CD4-positive, alpha-beta T cell treated with Interleukin-15 for 4 hours (primary cell): Measurements from ENCODE around the gene TMEM63C.

Source experiments
- DNase-seq: peaks from one replicate; pipeline ENCODE4 v3.0.0-alpha.2; 2020; ENCODE audit warnings: low spot score

TMEM63C gene, protein sequence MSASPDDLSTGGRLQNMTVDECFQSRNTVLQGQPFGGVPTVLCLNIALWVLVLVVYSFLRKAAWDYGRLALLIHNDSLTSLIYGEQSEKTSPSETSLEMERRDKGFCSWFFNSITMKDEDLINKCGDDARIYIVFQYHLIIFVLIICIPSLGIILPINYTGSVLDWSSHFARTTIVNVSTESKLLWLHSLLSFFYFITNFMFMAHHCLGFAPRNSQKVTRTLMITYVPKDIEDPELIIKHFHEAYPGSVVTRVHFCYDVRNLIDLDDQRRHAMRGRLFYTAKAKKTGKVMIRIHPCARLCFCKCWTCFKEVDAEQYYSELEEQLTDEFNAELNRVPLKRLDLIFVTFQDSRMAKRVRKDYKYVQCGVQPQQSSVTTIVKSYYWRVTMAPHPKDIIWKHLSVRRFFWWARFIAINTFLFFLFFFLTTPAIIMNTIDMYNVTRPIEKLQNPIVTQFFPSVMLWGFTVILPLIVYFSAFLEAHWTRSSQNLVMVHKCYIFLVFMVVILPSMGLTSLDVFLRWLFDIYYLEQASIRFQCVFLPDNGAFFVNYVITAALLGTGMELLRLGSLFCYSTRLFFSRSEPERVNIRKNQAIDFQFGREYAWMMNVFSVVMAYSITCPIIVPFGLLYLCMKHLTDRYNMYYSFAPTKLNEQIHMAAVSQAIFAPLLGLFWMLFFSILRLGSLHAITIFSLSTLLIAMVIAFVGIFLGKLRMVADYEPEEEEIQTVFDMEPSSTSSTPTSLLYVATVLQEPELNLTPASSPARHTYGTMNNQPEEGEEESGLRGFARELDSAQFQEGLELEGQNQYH

DNA sequence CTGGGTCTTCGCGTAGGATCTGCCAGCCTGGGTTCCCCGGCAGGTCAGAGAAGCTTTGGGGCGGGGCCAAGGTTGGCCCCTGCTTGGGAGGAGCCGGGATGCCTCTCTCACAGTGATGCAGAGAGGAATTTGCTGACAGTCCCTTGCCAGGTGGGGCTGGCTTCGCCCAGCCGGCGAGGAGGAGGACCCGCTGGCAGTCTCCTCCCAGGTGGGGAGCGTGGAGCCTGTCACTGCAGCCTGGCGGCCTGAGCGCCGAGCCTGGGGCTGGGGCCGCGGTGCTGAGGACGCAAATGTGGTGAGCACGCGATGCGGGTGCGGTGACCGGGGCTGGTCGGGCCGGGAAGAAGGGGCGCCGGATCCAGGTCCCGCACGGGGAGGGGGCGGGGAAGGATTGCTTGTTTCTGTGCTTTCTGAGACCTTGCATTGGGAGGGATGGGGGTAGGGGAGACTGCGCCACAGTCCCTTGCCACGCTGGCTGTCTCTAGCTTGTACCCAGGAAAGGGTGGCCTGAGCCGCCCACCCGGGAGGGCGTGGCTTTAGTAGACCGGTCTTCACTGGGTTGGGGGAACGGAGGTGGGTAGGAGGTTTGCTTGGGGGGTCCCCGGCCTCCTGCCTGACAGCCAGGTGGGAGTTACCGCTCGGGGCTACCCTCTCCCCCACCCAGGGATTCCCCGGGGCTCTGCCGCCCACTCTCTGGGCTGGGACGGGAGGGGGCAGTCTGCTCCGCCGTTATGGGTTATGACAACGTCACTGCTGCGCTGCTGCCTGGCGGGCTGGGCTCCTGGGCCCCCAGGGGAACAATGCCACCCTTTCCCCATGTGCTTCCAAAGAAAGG, at the start of gene TMEM63C:
Gene TMEM63C, plus strand, starts transcription at position 196 of the 835 bp plus-strand sequence. CDS start 37,016 bp downstream, outside the sequence.
- DNase-seq, result peak; percentile 49

DNA sequence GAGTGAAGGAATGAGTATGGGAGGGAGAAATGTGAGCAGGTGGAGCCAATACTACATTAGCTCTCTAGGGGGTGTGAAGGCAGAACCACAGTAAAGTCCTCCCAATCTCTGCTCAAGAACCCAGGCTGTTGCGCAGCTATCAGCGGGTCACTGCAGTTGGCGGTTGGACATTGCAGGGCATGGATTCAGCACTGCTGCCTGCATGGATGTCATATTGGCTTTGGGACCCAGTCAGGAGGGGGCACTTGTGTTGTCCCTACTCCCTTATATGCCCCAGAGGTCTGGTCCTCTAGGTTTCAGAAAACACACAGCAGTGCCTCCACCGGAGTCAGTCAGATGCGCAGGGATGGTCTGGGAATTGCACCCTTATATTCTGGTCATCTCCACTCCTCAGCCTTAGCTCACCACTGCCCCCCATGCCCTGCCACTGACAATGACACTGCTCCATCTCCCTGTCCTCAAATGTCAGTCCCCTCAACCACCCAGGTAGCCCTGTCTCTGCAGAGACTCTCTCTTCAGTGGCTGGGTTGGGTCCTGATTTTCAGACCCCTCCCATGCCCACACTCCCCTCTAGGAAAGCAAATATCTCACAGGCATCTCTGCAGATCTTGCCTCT, 49.6 kb upstream of the TMEM63C start:
- no peak for DNase-seq

DNA sequence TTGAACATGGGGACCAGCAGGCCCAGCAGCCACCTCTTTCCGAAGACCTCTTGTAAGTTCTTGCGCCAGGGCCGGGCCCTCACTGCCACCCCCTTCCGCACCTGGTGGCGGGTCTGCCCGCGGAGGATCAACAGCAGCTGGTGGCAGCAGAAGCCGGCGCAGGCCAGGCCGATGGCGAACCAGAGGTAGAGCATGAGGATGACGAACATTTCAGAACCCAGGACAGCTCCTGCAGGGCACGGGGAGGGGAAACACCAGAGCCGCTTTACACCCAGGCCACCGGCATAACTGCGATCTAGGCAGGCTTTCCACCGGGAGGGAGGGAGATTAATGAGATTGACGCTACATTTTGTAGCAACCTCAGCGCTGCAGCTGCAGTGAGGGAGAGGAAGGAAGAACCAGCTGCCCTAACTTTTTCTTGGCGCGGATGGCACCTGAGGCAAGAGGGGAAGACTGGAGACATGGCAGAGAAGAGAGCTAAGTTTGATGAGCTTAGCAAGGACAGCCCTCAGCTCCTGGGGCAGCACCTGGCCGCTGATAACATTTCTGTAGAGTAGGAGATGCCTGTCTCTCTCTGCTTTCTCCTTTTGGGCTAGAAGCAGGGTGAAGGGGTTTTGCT, 47.8 kb upstream of the TMEM63C start:
- DNase-seq, result peak; percentile 36

DNA sequence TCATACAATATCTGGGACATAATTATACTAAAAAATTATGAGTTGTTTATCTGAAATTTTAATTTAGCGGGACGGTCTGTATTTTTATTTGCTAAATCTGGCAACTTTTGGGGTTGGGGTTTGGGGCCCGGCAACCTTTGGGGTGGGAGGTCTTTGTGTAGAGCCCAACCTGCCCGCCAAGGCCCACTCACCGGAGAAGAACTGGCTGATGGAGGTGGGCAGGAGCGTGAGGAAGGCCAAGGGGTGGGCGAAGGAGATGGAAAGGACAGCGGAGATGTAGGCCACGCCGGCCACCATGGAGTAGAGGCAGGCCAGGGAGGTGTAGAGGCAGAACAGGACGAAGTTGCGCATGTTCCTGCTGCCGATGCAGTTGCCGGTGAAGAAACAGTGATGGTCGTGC, 42.6 kb upstream of the TMEM63C start:
- no peak for DNase-seq

DNA sequence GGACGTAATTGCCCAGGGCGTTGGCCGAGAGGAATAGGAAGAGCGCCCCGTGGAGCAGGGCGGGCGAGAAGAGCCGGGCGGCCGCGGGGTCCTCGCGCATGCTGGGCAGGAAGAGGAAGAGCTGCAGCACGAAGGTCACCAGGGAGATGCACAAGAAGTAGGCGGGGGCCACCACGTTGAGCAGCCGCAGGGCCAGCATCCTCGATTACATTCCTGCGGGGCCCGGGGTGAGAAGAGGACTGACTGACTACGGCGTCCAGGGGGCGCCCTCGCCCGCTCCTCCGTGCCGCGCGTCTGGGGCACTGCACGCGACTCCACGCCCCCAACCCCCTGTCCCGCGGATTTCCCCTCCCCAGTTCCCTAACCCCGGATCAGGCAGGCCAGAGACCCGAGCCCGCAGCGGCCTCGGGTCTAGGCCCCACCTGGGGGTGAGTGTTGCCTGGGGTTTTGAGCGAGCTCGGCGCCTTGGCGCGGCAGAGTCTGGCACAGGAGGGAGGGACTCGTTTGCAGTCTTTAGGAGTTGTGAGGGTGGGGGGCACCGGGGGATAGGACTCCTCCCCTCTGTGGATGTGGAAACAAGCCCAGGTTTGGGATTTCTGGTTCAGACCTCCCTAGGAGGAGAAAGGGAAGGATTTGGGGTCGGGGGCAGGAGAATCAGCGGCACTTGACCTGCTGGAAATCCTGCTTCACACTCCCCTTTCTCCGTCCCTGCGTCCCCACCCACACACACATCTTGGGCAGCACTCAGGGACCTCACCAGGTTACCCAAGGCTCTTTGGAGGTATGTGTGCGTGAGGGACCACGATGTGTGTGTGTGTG, 41.8 kb upstream of the TMEM63C start:
- no peak for DNase-seq

DNA sequence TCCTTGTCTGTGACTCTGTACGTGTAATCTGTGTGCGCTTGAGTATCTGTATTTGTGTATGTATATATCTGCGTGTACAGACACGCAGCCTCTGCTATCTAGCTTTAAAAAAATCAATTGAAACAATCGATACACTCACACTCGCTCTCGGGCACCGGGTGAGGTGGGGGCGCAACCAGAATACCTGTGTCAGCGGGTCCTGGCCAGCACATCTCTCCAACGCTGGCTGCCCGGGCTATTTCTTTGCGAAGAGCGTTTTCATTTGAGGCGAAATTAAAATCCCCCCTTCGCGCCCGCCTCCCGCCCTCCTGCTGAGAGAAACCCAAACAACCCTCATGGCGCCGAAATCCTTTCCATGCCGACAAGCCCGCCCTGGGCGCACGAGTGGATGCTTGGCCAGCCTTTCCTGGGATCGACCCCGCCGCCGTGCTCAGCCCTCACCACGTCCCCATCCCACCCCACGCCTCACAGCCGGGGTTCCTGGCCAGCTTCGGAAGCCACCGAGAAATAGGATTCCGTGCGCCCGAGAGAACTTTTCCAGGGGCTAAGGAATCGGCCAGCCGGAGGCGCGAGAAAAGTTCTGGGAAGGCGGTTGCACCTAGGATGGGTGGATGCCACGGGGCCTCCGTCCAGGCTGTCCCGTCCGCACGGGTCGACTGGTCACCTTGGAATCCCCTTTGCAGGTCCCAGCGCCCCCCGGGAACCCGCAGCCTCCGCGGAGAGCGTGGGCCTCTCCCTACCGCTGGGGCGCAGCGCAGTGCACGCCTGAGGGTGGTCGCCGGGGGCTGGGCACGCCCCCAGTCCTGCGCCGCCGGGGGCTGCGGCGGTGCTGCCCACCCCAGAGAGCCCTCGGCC, 41.0 kb upstream of the TMEM63C start:
- DNase-seq, result no peak

DNA sequence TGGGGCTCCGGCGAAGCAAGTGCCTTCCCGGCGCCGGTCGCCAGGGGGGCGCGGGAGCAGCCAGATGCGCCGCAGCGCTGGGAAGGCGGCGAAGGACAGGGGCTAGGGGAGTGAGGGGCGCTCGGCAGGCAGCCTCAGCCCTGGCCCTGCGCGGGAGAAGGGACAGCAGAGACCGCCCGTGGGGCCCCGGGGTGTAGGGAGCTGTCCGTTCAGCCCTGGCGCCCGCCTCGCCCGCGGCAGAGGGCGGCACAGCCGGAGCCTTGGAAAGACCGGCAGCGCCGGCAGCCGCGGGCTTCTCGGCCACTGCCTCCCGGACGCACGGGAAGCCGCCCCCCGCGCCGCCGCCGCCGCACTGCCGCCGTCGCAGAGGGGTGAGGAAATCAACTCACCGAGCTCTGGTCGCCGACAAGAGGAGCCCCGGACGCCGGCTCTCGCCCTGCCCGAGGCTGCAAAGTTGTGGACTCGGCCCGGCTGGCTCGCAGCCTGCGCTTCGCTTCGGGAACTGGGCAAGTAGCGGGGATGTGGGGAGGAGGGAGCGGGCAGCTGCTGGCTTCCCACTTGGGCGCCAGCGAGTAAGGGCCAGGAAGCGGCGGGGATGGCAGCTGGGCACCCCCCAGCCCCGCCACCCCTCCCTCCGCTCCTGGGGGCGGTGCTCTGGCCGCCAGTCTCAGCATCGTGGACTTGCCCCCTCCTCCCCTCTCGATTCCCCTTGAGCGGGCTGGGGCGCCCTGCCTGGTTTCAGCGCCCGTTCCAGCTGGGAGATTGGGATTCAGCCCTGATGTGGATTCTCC, 40.2 kb upstream of the TMEM63C start, which contains the start of gene ZDHHC22:
Gene ZDHHC22, minus strand, starts transcription at position 578 of the 791 bp plus-strand sequence. CDS start 2,053 bp downstream, outside the sequence.
- no peak for DNase-seq

DNA sequence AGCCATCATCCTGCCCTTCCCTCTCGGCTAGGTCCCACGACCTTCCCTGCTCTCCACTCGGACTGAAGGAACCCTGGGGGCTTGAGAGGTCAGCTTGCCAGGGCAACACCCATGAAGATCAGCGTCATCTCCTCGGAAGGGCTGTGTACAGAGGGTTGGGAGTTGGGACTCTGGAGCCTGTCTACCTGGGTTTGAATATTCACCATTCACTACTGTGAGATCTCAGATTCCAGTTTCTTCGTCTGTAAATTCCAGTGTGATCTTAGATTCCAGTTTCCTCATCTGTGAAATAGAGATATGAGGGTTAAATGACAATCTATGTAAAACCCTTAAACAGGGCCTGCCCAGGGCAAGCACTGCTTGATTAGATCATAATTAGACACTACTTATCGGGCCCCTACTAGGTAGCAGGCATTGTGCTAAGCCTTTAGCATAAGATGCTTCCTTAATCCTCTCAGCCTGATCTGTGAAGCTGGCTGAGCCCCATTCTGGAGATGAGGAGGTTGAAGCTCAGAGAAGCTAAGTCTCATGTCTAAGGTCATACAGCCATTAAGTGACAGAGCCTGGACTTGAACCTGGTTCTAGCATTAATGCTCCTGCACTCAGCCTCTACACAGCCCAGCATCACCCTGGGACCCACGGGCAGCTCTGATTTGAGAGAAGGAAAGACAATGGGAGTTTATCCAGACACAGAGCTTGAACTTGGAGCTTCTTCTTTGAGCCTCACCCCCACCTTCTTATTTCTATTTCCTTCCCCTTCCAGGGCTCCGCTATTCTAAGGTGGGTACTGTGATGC, 39.4 kb upstream of the TMEM63C start:
- no peak for DNase-seq

DNA sequence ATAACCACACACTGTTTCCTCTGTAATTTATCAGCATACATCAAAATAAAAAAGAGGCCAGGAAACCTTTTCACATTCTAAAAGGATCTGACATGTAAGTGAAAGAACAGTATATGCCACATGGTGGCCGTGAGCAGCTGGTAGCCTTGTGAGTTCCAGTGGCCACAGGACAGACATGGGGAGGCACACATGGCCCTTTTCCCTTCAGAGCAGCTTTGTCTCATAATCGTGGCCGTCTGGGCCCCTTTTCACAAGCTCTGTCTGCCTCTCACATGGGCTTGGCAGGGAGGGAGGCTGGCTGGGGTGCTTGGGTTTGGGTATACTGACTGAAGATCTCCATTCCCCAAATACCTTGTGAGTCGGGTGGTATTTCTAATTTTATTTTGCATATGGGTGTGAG, 38.5 kb upstream of the TMEM63C start:
- DNase-seq, result no peak

DNA sequence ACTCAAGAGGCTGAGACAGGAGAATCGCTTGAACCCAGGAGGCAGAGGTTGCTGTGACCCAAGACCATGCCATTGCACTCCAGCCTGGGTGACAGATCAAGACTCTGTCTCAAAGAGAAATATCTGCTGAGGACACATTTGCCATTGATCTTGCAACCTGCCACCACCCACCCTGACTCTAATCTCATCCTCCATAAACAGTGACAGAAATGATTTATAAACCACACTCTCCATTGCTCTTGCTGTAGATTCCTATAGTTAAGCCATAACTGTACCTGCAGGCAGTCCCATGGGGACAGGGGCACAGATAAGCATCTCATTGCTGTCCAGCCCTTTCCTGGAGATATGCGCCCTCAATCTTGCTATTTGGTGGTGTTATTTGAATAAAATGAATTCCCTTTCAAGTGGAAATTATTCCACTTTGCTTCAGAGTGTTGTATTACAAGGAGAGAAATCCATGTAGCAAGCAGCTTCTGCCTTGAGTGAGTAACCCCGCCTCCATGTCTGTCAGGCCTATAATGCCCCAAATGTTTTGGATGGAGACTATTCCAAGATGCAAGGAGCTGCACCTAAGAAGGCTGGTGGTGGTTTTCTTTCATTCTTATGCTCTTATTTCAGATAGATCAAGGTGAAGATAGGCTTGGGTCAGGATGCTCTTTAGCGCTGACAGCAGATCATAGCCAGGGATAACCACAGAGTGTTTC, 37.0 kb upstream of the TMEM63C start:
- DNase-seq, result no peak

DNA sequence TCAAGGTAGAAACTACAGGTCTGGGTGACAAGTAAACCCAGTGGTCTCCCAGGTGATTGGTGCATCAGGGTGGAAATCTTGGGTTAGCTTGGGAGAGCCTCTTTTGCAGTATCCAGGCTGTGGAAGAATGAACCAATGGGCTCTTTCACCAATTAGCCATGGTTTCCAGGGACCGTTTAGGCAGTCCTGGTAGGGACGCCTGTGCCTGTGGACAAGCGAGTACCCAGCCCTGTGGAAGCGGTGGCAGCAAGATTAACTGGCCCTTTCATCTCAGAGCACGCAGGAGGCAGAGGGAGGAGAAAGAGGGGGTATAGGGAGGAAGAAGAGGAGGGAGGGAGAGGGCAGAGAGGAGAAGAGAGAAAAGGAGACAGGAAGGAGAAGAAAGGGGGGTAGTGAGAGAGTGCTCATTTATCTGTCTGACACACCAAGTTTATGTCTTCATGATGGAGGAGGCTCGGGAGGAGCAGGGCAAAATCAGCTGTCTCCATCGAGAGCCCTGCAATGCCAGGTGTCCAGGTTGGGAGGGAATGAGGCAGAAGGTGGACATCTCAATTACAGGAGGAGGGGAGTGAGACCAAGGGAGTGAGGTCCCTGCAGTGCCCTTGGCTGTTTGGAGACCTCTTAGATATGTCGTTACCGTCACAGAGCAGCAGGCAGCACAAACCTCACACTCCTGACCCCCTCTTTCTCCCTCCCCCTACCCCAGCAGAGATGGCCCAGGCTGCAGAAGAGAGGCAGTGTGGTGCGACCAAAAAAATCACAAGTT, 35.4 kb upstream of the TMEM63C start:
- DNase-seq, result no peak

DNA sequence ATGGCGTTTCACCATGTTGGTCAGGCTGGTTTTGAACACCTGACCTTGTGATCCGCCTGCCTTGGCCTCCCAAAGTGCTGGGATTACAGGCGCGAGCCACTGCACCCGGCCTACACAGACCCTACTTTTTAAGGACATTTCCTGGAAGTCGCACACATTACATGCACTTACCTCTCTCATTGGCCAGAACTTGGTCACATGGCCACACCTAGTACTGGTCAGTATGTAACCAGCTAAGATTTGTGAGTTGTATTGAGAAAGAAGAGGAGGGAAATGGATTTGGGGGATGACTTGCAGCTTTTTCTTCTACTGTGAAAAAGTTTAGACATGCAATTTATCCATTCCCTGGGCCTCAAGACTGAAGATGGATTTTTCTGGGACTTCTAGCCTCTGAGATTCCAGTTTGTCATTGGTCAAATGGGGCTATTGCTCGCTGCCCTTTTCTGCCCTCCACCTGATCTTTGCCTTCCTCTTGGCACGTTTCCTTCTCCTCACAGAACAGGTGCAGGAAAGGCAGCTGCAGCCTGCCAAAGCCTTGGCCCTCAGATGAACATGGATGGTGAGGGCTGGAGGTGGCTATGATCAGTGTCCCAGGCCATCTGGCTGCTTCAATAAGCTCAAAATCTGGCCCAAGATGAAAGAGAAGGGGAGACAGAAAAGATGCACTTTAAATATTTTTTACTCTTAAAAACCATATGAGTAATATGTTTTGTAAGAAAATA, 32.9 kb upstream of the TMEM63C start:
- DNase-seq, result no peak

DNA sequence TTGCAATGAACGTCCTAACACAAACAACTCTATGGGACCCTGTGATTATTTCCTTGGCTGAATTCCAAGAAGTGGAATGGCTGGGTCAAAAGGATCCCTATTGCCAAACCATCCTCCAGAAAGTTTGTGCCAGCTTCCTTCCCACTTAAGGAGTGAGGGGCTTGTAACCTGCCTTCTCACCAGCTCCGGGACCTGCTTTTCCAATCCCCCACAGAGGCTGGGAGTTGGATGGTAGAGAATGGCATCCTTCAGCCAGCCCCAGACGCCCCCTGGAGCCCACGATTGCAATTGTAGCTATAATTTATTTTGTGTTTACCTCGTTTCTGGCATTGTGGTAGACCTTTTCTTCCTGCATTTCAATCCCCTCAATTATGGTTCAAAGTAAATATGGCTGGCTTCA, 30.4 kb upstream of the TMEM63C start:
- no peak for DNase-seq

DNA sequence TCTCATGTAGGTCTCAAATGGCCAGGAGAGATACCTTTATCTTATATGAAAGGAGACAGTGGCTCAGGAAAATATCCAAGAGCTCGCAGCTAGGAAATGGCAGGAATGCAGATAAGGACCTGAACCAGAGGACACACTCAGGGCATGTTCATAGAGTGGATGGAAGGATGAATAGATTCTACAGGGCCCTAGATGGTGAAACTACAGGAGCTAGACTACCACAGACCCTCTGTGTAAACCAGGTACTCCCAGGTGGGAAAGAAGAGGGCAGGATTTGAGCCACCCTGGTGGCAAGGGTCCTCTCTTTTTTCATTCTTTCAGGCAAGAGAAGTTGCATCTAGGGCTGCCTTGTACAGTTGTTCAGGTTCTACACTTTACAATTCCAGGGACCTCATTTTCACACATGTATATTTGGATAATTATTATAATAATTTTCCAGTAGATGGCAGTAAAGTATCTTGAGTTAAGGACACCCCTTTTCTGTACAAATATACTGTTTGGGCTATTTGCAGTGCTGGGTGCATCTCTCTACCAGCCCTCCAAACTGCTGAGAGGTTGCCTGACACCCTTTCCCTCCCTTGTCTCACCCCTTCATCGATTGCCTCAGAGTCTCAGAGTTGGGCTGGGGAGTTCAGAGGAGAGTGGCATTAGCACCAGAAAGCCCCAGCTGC, 29.5 kb upstream of the TMEM63C start:
- DNase-seq, result no peak

DNA sequence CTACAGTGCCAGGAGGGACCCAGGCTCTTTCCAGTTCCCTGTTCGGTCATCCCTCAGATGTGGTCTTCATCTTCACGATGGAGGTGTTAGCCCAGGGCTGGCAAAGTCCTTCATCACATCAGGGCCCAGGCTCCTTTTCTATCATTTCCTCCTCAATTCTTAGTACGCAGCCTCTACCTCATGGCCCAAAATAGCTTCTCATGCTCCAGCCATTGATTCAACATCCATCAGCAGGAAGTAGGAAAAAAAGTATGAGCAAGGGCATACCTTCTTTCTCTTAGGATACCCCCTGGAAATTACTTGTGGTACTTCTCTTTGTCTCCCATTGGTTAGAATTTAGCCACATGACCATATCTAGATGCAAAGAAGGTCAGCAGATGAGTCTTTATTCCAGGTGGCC, 27.8 kb upstream of the TMEM63C start:
- DNase-seq, result no peak
